Measurements from ENCODE around the gene TLE2. TPM values are rescaled to one million over a fixed set of nuclear protein-coding genes. Genes with fewer than 3 reads are reported as not detected.
A peak's percentile ranks its signal among the peaks of the same experiment; 100 is the strongest.
"Not testable (repeated sequence)": the region's sequence is repeated elsewhere in the genome, so short reads cannot be mapped to it uniquely, and the experiment has no call there.

TLE2 gene
- total RNA-seq, 2 donors from 2014 or later: 1.3 to 3.2 TPM

DNA sequence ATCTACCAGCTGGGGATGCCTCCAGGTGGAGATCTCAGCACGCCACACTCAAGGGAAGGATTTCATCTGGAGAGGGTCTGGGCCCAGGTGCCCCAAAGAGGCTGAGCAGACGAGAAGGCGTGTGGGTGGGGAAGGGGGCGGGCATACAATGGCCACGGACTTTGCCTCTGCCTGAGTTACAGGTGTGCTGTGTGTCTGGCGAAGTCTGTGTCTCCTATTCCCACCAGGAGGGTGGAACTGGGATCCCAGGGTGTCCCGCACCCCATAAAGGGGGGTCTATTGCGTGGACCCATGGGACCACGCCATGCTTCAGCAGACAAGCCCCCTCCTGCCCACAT lies 3.6 kb downstream of the TLE2 start:
- Mint-ChIP-seq H3K9me3 (no peaks in the 10 kb centered on the region), H3K4me3 (no peak overlapping the region), H3K4me1 (ENCODE audit: low read depth in 2 of 2) (peaks cover 0 to 8% of the 10 kb centered on the region in 2 donors), H3K27me3 (peaks cover 0 to 9% of the 10 kb centered on the region in 2 donors), H3K27ac (no peak overlapping the region), H3K36me3 (no peaks in the 10 kb centered on the region)
- no peak for ATAC-seq
- no peak for DNase-seq (ENCODE audit: low spot score)

DNA sequence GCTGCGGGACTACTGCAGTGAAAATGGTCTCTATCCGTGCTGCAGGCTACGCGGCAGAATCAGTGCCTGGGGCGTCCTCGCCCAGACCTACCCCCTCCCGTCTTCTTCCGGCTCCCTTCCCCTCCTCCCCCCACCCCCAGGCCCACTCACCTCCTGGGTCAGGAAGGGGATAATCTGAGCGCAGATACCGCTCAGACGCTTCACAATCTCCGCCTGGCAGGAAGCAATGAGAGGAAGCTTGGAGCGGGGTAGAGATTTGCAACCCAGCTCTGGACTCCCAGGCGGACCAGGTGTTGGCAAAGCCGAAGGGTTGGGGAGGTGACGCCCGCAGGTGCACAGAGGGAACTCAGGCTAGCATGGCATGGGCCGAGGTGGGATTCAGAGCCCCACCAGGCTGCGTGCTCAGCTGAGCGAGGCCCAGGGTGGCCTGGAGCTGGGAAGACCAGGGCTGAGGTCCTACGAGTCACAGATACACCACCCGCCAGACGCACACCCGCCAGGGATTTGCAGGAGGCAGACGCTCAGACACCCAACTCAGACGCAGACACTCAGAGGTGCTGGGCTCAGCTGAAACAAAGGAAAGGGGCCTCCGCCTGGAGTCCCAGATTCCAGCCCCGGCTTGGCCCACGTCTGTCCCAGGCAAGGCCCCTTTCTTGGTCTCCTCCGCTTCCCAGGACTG lies 4.1 kb downstream of the TLE2 start:
- DNase-seq (ENCODE audit: low spot score) (no peak), ATAC-seq (peak in 1 of 2 donors; percentile 15)
- Mint-ChIP-seq H3K27me3 (peaks cover 0 to 4% of the 10 kb centered on the region in 2 donors), H3K4me1 (ENCODE audit: low read depth in 2 of 2) (peaks cover 0 to 4% of the 10 kb centered on the region in 2 donors), H3K4me3 (no peak overlapping the region), H3K9me3 (no peaks in the 10 kb centered on the region), H3K27ac (no peak overlapping the region), H3K36me3 (no peaks in the 10 kb centered on the region)

DNA sequence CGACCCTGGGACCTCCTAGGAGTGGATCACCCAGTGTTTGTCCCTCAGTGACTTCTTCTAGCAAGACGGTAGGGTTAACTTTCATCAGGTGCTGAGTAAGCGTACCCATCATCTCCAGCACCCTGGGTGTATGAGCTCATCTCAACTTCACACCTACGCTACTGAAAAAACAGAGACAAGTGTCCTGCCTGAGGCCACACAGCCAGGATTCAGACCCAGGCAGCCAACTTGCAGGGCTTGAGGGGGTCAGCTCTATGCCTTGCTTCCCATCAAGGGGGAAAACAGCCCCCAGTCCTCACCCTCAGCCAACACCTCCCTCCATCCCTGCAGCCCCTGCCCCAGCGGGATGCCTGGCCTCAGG lies 4.6 kb downstream of the TLE2 start:
- peaks cover 0 to 4% of the 10 kb centered on the region in 2 donors for H3K4me1 Mint-ChIP-seq (ENCODE audit: low read depth in 2 of 2)
- H3K9me3 Mint-ChIP-seq: no peaks in the 10 kb centered on the region
- DNase-seq (ENCODE audit: low spot score) (no peak), ATAC-seq (peak in 1 of 2 donors; percentile 65)
- peaks cover 0 to 3% of the 10 kb centered on the region in 2 donors for H3K27me3 Mint-ChIP-seq
- H3K27ac Mint-ChIP-seq: no peak overlapping the region
- no peaks in the 10 kb centered on the region for H3K36me3 Mint-ChIP-seq
- H3K4me3 Mint-ChIP-seq: no peak overlapping the region

DNA sequence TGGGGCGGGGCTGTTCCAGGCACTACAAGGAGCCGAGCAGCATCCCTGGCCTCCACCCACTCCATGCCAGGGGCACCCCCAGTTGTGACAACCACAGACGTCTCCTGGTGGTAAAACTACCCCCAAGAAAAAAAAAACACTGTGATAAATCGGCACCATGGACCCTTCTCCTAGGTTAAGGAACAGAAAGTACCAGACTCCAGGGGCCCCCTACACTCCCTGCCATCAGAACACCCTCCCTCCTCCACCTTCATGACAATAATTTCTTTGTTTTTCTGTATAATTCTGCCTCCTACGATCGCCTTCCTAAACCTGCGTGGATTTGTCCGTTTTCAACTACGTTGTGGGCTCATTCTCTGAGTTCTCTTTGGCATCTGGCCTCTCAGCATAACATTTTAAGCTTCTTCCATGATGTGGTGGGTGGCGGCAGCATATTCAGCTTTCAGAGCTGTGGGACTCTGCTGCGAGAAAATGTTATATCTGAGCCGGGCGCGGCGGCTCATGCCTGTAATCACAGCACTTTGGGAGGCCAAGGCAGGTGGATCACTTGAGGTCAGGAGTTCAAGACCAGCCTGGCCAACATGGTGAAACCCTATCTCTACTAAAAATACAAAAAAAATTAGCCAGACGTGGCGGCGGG lies 8.6 kb downstream of the TLE2 start:
- peaks cover 0 to 4% of the 10 kb centered on the region in 2 donors for H3K4me1 Mint-ChIP-seq (ENCODE audit: low read depth in 2 of 2)
- no peak overlapping the region for H3K27ac Mint-ChIP-seq
- DNase-seq (ENCODE audit: low spot score) (no peak), ATAC-seq (peak in 1 of 2 donors; percentile 20)
- H3K36me3 Mint-ChIP-seq: no peaks in the 10 kb centered on the region
- no peak overlapping the region for H3K4me3 Mint-ChIP-seq
- peaks cover 0 to 3% of the 10 kb centered on the region in 2 donors for H3K27me3 Mint-ChIP-seq
- H3K9me3 Mint-ChIP-seq: no peaks in the 10 kb centered on the region

DNA sequence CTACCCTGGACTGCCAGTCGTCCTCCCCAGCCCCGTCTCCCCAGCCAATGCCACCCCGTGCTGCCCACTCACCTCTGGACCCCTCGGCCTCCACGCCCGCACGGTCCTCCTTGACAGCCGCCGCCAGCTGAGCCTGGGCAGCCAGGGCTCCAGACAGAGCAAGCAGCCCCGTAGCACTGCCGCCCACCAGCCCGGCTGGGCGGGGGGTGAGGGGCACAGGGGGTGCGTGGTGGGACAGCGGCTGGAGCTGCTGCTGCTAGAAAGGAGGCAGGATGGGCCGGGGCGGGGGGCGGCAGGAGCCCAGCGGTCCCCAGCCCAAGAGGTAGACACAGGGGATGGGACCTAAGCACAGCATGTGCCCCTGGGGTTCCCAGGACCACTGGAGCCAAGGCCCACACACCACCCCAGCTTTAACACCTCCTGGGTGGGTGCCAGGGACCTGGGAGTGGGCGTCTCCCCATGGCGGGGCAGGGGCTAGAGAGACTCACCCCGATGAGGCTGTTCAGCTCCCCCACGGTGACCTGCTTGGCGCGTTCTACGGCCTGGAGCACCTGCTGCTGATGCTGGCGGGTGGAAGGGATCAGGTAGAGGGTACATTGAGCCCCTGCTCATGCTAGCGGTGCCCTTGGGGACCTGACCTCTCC lies 9.7 kb downstream of the TLE2 start:
- H3K27me3 Mint-ChIP-seq: peaks cover 0 to under 1% of the 10 kb centered on the region in 2 donors

DNA sequence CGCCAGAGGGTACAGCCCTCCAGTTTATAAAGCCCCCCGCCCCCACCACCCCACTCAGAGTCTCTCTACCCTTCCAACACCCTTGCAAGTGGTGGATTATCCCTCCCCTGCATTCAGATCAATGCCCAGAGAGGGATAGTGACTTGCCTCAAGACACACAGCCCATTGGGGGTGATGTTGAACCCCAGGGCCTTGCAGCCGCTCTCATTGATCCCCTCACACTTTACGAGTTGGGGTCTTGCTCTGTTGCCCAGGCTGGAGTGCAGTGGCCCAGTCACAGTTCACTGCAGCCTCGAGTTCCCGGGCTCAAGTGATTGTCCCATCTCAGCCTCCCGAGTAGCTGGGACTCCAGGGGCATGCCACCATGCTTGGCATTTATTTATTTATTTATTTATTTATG lies 11.2 kb downstream of the TLE2 start:
- H3K9me3 Mint-ChIP-seq: no peaks in the 10 kb centered on the region

More for the DNA sequence above, 9.7 kb downstream of the TLE2 start:
- no peak for ATAC-seq
- Mint-ChIP-seq H3K4me1 (ENCODE audit: low read depth in 2 of 2) (peaks cover 0 to under 1% of the 10 kb centered on the region in 2 donors), H3K27ac (no peak overlapping the region), H3K36me3 (no peaks in the 10 kb centered on the region), H3K9me3 (no peaks in the 10 kb centered on the region), H3K4me3 (no peak overlapping the region)
- DNase-seq (ENCODE audit: low spot score): no peak

DNA sequence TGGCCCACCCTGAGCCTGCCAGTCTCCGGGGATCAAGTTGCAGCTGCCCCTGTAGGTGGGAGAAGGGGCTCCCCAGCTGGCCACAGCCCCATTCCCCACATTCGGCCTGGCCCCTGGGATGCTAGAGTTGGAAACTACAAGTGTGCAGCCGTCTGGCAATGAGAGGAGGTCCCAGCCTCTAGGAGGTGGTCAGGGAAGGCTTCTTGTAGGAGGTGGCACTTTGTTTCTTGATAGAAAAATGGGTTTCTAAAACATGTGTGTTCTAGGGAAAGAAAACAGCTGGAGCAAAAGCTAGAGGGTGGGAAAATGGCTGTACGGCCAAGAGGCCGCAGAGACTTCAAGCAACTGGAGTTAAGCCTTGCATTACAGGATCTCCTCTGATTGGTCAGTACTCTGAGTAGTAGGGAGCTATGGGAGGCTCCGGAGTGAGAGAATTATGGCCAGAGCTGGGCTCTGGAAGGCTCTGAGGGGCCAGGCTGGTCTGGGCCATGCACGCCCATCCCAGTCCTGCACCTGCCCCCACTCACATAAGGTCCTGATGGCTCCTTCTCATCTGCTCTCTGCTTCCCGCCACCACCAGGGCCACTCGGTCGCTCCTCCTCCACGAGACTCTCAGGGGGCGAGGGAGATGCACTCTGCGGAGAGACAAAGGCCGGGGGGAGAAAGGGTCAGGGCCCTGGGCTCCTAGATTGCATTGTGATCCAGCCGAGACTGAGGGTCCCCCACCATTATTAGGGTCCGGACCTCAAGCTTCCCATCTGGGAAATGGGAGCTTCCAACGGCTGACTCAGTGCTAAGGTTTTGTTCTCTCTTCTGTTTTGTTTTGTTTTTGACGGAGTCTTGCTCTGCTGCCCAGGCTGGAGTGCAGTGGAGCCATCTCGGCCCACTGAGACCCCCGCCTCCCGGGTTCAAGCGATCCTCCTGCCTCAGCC lies 13.7 kb downstream of the TLE2 start:
- Mint-ChIP-seq H3K4me3 (no peak overlapping the region), H3K4me1 (ENCODE audit: low read depth in 2 of 2) (no peaks in the 10 kb centered on the region), H3K9me3 (no peaks in the 10 kb centered on the region), H3K36me3 (no peaks in the 10 kb centered on the region), H3K27ac (no peak overlapping the region), H3K27me3 (no peaks in the 10 kb centered on the region)
- no peak for ATAC-seq
- no peak for DNase-seq (ENCODE audit: low spot score)

More for the DNA sequence above, 11.2 kb downstream of the TLE2 start:
- Mint-ChIP-seq H3K27me3 (no peaks in the 10 kb centered on the region), H3K4me3 (no peak overlapping the region), H3K27ac (no peak overlapping the region), H3K36me3 (no peaks in the 10 kb centered on the region), H3K4me1 (ENCODE audit: low read depth in 2 of 2) (no peaks in the 10 kb centered on the region)
- DNase-seq (ENCODE audit: low spot score) (no peak), ATAC-seq (no peak)

DNA sequence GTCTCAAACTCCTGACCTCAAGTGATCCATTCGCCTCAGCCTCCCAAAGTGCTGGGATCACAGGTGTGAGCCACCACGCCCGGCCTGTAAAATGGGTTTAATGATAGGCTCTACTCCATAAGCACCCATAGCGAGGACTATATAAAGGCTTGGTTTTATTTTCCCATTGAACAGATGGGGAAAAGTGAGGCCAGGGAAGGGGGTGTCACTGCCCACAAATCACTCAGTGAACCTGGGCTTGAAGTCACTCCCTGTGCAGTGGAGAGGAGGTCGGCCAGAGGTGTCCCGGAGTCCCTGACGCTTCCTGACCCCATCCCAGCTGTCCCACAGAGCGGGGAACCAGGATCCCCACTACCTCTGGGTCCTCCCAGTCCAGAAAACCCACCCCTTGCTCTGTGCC lies 14.9 kb downstream of the TLE2 start:
- H3K27ac Mint-ChIP-seq: no peak overlapping the region
- H3K9me3 Mint-ChIP-seq: no peaks in the 10 kb centered on the region
- ATAC-seq (no peak), DNase-seq (ENCODE audit: low spot score) (no peak)
- no peaks in the 10 kb centered on the region for H3K4me1 Mint-ChIP-seq (ENCODE audit: low read depth in 2 of 2)
- no peaks in the 10 kb centered on the region for H3K27me3 Mint-ChIP-seq
- no peaks in the 10 kb centered on the region for H3K36me3 Mint-ChIP-seq
- no peak overlapping the region for H3K4me3 Mint-ChIP-seq

DNA sequence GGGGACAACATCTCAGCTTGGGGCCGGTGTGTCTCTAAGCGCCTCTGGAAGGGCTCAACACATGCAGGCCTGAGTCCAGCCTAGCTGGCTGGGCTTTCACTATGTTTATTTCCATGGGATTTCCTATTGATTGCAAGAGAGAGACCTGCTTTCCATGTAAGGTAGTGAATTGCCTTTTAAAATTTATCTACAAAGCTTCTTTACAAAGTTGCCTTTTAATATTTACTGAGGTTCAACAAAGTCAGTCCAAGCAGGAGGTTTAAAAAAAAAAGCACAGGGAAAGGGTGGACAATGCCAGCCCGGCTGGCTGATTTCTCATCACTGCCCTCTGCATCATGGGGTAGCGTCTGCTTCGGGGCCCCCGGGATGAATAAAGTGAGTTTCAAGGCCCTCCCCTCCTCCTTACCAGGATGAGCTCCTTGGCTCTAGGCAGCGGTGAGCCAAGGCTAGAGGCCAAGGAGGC lies 15.8 kb downstream of the TLE2 start:
- H3K36me3 Mint-ChIP-seq: no peaks in the 10 kb centered on the region
- DNase-seq (ENCODE audit: low spot score) (no peak), ATAC-seq (no peak)
- no peaks in the 10 kb centered on the region for H3K4me1 Mint-ChIP-seq (ENCODE audit: low read depth in 2 of 2)
- H3K9me3 Mint-ChIP-seq: no peaks in the 10 kb centered on the region
- no peaks in the 10 kb centered on the region for H3K27me3 Mint-ChIP-seq
- H3K27ac Mint-ChIP-seq: no peak overlapping the region
- H3K4me3 Mint-ChIP-seq: no peak overlapping the region

DNA sequence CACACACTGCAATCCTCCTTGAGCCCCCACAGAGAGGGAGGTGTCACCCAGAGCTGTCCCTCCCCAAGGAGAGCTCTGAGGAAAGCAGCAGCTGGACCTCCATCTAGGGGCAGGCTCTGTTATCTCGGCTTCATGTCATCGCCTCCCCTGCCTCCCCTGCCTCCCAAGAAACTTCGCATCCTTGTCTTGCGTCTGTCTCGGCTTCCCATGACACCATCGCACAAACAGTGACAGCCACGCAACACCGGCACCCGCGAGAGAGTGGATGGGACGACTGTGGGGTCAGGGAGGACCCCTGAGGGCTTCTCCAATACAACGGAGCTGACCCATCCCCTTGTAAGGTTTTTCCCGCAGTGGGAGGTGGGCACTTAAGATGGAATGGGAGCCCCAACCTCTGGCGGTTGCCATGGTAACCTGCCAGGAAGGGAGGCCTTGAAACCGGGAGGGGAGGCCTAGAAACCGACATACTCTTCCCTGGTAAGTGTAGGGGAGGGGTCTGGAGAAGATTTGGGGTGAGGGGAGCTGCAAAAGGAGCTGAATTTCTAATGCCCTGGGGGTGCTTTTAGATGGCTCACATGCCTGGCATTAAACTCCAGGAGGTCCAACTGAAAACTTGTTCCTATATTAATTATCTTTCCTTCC lies 16.3 kb downstream of the TLE2 start:
- H3K27me3 Mint-ChIP-seq: no peaks in the 10 kb centered on the region
- DNase-seq (ENCODE audit: low spot score) (no peak), ATAC-seq (no peak)
- no peaks in the 10 kb centered on the region for H3K9me3 Mint-ChIP-seq
- no peaks in the 10 kb centered on the region for H3K4me1 Mint-ChIP-seq (ENCODE audit: low read depth in 2 of 2)
- H3K4me3 Mint-ChIP-seq: no peak overlapping the region
- no peak overlapping the region for H3K27ac Mint-ChIP-seq
- no peaks in the 10 kb centered on the region for H3K36me3 Mint-ChIP-seq

DNA sequence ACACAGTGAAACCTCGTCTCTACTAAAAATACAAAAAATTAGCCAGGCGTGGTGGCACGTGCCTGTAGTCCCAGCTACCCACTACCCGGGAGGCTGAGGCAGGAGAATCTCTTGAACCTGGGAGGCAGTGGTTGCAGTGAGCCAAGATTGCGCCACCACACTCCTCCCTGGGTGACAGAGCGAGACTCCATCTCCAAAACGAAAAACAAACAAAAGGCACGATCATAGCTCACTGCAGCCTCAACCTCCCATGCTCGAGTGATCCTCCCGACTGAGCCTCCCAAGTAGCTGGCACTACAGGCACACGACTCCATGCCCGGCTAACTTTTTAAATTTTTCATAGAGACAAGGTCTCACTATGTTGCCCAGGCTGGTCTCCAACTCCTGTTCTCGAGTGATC lies 17.0 kb downstream of the TLE2 start:
- not testable (repeated sequence) for H3K36me3 Mint-ChIP-seq; ATAC-seq; DNase-seq (ENCODE audit: low spot score); H3K4me1 Mint-ChIP-seq (ENCODE audit: low read depth in 2 of 2); H3K27me3 Mint-ChIP-seq; H3K27ac Mint-ChIP-seq; H3K9me3 Mint-ChIP-seq; H3K4me3 Mint-ChIP-seq

DNA sequence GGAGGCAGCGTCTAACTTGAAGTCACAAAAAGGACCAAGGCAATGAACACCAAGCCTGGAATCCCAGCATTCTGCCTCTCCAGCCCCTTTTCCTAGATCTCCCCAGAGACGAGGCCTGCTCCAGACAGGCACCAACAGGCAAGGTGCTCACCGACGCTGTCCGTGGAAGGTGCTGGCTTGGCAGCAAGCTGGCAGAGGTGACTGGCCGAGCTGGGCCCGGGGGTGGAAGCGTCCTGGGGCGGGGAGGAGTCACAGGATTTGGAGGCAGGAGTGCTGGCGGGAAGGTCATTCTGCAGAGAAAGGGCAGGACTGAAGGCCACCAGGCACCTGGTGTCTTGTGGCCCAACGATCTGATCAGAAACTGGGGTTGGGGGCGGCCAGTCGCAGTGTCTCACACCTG lies 18.2 kb downstream of the TLE2 start:
- no peaks in the 10 kb centered on the region for H3K27me3 Mint-ChIP-seq
- H3K27ac Mint-ChIP-seq: no peak overlapping the region
- no peaks in the 10 kb centered on the region for H3K9me3 Mint-ChIP-seq
- no peaks in the 10 kb centered on the region for H3K4me1 Mint-ChIP-seq (ENCODE audit: low read depth in 2 of 2)
- ATAC-seq (no peak), DNase-seq (ENCODE audit: low spot score) (no peak)
- H3K4me3 Mint-ChIP-seq: no peak overlapping the region
- no peaks in the 10 kb centered on the region for H3K36me3 Mint-ChIP-seq

DNA sequence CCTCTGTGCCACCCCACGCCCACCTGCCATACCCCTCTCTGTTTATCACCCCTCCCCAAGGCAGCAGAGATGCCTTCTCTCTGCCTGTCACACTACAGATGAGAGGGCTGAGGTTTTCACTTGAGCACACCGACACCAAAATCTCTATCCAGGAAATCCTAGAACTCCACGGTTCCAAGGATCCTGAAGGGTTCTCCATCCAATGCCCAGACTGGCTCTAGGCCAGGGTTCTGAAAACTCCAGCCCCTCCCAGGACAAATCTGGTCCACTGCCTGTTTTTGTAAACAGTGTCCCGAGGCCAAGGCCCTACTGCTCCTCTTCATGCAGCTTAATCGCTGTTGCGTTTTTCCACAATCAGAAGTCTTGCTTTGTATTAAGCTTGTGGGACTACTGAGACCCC lies 20.1 kb downstream of the TLE2 start:
- ATAC-seq (no peak), DNase-seq (ENCODE audit: low spot score) (no peak)
- no peaks in the 10 kb centered on the region for H3K9me3 Mint-ChIP-seq
- H3K4me1 Mint-ChIP-seq (ENCODE audit: low read depth in 2 of 2): no peaks in the 10 kb centered on the region
- H3K27ac Mint-ChIP-seq: no peak overlapping the region
- H3K36me3 Mint-ChIP-seq: no peaks in the 10 kb centered on the region
- H3K4me3 Mint-ChIP-seq: no peak overlapping the region
- H3K27me3 Mint-ChIP-seq: no peaks in the 10 kb centered on the region

Measured in natural killer cell treated with Interleukin-12 subunit alpha and Interleukin-12 subunit beta and Interleukin-15 and Interleukin-18, amount 100 ng/mL, for 72 hours (primary cell).